ENCODE results near the gene PRKD3. TPM values are rescaled to one million over a fixed set of nuclear protein-coding genes. Genes with fewer than 3 reads are reported as not detected.
"Not testable (repeated sequence)": the region's sequence is repeated elsewhere in the genome, so short reads cannot be mapped to it uniquely, and the experiment has no call there.

PRKD3 gene
- polyA plus RNA-seq, 1 donor: 27.3 TPM

DNA sequence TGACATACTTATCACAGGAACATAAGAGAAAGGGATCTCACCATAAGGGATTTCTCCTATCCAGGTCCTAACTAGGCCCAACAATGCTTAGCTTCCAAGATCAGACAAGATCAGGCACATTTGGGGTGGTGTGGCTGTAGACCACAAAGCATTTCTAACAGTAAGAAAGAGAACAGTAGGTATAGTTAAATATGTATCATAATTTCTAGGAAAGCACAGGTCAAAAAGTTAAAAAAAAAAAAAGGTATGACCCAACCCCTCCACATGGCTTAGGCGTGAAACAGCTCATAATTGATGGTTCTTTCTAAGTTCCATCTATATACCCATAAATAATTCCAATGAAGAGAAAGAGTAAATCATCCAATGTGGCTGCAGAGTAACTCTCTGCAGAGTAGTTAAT lies 6.9 kb downstream of the PRKD3 start:
- DNase-seq (ENCODE audit: low read depth): no peak

DNA sequence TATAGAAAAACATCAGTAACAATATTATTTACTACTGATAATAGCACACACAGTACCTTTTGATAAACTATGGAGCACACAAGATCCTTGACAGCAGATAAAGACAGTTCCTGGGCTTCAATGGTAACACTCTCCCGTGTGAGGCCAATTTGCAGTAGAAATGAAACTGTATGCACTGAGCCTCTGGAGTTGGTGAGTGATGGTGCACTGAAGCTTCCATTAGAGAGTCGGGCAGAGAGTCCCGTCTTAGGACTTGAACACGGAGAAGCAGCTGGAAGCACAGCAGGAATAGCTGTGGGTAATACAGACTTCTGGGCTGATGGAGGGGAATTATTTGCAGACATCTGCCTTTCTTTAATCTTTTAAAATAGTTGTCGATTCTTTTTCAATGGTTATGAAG lies 8.5 kb downstream of the PRKD3 start:
- DNase-seq (ENCODE audit: low read depth): no peak

DNA sequence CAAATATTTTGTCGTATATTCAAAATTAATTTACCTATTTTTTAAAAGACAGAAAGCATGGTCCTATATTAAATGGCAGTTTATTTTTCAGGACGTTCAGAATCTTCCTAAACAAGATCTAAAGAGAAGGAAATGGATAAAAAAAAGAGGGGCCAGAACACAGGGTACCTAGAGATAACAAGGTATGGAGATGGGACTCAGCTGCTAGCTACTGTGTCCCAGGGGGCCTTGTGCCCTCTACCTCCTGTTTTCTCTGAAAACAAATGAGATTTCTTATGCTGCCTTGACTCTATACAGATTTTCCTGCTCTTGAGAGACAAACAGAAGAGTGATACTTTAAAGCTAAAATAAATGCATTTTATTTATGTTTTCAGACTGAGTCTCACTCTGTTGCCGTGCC lies 9.3 kb downstream of the PRKD3 start:
- no peak for DNase-seq (ENCODE audit: low read depth)

DNA sequence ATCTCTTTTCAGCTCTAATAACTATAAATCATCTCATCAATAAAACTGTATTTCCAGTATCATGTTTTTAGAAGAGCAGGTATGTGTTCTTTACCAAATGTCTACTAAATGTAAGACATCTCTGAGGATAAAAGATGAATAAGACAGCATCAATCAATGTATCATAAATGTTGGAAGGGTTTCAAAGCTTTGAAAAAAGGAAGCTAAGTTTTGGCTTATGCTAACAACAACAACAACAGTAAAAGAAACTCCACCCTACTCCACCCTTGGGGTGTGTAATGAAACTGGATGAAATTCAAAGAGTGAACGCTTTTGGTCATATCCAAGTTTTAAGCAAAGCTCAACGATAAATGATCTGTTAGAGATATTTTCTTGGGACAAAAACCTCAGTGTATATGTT lies 17.1 kb downstream of the PRKD3 start:
- no peak for DNase-seq (ENCODE audit: low read depth)

DNA sequence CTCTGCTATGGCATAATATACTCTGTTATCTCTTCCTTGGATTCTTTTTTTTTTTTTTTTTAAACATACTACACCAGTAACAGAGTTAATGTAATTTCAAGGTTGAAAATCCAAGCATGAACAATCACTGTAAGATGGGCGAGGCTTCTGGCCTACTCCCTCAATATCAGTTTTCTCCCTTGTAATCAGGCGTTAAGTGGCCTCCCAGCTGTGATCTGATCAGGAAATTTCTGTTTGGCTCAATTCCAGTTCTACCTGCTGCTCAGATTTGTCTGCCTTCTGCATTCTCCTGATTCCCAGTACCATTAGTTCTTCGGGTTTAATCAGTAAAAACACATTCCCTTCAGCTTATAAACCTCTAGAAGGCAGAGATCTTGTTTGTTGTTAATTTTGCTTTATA lies 18.6 kb downstream of the PRKD3 start:
- DNase-seq (ENCODE audit: low read depth): no peak

DNA sequence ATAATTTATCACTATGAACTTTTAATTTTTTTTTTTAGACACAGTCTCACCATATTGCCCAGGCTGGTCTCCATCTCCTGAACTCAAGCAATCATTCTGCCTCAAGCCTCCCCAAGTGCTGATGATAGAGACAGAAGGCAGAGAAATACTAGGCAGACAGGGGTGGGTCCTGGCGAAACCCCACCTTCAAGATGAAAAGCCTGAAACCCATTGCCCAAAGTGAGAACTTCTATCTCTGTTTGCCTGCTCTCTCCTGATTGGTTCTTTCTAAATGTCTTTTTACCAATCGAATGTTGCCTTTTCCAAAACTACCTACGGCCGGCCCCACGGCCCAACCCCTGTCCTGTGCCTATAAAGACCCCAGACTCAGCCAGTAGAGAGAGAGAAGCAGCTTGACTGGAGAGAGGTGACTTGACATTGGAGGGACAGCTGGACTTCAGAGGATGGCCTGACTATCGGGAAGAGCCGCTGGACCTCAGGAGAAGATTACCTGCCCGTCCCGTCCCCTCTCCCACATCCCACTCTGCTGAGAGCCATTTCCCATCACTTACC lies 21.9 kb downstream of the PRKD3 start:
- DNase-seq (ENCODE audit: low read depth): no peak

DNA sequence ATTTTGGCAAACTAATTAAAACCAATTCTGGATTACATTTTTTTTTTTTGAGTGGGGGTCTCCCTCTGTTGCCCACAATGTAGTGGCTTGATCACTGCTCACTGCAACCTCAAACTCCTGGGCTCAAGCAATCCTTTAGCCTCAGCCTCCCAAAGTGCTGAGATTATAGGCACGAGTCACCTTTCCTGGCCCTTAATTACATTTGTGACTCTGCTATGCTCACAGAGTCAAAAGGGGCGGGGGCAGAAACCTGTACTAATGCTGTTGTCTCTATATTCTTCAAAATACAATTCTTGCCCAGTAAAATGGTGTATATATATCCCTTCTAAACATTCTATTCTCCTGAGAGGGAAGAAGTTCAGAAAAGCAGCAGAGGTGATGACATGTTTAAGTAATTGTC lies 23.2 kb downstream of the PRKD3 start:
- no peak for DNase-seq (ENCODE audit: low read depth)

DNA sequence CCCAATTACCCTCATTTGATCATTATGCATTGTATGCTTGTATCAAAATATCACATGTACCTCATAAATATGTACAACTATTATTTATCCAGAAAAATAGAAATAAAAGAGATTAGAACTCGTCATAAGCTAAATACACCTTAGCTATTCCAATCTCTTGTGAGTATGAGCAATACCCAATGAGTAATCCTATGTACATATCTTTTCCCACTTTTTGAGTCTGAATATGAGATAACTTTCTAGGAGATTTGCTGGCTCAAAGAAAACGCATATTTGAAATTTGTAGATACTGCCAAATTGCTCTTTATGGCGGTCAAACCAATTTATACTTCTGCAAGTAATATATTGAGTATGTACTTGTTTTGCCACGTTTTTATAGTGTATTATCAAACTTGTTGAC lies 24.1 kb downstream of the PRKD3 start:
- no peak for DNase-seq (ENCODE audit: low read depth)

DNA sequence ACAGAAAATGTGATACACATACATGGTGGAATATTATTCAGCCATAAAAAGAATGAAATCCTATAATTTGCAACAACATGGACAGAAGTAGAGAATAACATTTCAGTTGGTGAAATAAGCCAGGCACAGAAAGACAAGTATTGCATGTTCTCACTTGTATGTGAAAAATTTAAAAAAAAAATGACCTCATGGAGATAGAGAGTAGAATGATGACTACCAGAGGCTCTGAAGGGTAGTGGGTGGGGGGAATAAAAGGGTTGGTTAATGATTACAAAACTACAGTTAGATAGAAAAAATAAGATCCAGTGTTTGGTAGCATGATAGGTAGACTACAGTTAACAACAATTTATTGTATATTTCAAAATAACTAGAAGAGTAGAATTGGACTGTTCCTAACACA lies 24.5 kb downstream of the PRKD3 start:
- no peak for DNase-seq (ENCODE audit: low read depth)

DNA sequence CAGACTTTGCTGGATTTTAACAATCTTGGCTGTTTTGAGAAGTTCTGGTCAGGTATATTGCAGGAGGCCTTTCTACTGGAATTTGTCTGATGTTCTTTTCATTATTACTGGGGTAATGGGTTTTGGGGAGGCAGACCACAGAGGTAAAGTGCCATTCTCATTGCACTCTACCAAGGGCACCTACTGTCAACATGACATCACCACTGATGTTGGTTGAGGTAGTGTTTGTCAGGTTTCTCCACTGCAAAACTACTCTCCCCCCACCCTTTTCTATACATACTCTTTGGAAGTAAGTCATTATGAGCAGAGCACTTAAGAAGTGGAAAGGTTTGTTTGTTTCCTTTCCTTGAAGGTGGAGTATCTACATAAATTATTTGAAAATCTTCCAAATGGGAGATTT lies 27.0 kb downstream of the PRKD3 start:
- no peak for DNase-seq (ENCODE audit: low read depth)

DNA sequence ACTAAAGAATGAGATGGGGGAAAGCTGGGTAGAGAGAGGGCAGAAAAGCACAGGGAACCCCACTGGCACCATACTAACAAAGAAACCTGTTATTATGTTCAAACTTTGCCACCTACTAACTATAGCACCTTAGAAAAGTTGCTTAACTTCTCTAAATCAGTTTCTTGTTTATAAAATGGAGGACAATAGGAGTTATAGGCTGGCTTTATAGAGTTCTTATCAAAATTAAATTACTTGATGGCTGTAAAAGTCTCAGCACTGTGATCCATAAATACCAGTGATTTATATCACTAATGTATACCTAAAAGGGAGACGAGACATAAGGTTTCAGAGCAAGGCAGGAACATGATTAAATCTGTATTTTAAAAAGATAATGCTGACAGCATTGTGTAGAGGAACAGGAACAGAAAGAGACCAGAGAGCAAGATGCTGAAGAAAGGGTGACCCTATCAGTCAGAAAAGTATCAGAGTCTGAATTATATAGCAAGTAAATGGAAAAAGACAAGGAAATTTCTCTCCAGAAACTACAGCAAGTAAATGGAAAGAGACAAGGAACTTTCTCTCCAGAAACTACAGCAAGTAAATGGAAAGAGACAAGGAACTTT lies 29.1 kb downstream of the PRKD3 start:
- DNase-seq (ENCODE audit: low read depth): no peak

DNA sequence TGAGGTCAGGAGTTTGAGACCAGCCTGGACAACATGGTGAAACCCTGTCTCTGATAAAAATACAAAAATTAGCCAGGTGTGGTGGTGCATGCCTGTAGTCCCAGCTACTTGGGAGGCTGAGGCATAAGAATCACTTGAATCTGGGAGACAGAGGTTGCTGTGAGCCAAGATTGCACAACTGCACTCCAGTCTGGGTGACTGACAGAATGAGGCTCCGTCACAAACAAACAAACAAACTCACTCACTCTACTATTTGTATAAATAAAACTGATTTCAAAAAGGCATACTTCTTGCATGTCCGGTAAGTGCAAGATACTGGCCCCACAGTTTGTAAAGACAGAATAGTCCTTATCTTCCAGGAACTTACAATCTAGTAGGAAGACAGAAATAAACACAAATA lies 29.8 kb downstream of the PRKD3 start:
- not testable (repeated sequence) for DNase-seq (ENCODE audit: low read depth)

DNA sequence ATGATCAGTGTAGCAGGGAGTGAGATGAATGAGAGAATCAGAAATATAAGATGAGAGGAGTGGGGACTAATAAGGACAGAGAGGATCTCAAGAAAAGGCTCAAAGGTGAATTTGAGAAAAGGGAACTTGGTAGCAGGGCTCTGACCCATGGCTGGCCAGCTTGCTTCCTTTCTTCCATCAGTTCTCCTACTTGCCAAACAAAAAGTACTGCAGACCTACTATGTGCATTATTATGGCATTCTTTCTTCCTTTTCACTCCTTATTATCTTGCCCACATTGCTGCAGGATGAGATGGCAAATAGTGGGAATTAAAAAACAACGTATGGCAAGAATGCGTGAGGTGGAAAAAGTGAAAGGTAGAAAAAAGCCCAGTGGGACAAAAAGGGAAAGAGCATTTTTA lies 33.0 kb downstream of the PRKD3 start:
- DNase-seq (ENCODE audit: low read depth): no peak

DNA sequence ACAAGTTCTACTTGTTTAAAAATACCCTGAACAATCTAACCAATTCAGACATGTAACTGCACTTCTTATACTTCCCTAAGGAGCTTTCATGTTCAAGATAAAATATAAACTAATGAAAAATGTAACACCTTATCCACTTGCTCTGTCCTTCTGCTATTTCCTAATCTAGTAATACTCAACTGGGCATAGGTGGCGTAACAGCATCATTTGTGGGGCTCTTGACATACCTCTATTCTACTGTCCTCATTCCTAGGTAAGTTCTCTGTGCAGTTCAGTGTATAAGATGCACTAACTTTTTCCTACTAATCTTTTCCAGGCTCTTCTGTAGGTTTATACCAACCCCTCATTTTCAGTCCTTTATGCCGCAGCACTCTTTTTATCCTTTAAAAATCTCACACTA lies 36.7 kb downstream of the PRKD3 start:
- no peak for DNase-seq (ENCODE audit: low read depth)

DNA sequence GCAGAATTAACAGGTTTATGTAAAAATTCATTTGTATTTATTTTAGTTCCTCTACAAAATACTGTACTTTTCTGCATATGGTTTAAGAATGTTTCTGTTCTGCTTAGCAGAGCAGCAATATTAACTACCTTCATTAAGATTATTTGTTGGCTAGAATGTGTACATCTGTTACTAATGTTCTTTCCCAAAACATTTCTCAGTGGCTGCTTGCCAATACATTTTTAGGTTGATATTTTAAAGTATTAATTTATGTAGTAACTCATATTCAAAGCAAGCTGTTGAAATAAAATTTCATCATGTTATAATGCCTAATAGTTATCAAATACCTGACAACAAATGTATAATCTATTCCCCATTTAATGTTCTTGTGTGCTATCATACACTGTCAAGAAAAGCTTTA lies 40.3 kb downstream of the PRKD3 start:
- DNase-seq (ENCODE audit: low read depth): peak; percentile 11

DNA sequence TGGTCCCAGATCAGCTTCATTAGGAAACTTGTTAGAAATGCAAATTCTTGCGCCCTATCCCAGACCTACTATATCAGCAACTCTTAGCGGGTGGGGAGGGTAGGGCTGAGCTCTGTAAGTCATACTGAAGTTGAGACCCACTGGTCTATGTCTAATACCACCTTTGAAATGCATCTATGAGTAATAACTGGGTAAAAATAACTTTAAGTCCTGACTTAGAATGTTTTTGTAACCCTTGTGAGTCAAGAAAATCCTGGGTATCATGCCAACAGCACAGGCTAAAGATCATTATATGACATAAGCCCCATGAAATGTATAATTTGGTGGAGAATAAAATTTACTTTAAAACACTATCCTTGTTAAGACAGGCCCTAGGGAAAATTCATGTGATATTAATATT lies 41.4 kb downstream of the PRKD3 start:
- DNase-seq (ENCODE audit: low read depth): no peak

DNA sequence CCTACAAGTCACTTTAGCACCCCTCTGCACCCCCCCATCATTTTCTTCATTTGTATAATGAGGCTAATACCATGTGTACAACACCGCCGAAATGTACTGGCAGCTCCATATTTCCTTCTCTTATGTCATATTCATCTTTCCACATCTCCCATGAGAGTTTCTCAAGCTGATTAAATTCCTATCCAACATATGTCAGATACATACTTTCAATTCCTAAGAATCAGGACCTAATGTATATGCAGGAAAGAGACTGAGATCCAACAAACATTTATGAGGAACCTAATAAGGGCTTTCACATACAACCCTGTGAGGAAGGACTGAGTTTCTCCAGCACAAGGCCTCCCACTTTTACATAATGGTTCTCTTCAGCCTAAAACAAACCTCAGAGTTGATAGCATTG lies 41.9 kb downstream of the PRKD3 start:
- no peak for DNase-seq (ENCODE audit: low read depth)

DNA sequence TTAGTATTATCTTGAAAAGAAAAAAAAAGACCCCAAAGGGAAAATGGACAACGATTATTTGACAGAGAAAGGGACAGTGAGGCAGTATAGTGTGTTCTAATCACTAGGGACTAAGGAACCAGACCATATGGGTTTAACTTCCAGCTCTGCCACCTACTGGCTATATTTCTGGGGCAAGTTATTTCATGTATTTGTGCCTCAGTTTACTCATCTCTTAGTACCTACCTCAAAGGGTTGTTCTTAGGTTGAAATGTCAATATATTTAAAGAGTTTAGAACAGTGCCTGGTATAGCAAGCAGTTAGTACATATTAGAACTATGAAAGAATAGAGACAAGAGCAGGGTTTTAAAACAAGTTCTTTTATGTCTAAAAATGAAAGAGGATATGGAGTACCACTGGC lies 42.7 kb downstream of the PRKD3 start:
- DNase-seq (ENCODE audit: low read depth): no peak

DNA sequence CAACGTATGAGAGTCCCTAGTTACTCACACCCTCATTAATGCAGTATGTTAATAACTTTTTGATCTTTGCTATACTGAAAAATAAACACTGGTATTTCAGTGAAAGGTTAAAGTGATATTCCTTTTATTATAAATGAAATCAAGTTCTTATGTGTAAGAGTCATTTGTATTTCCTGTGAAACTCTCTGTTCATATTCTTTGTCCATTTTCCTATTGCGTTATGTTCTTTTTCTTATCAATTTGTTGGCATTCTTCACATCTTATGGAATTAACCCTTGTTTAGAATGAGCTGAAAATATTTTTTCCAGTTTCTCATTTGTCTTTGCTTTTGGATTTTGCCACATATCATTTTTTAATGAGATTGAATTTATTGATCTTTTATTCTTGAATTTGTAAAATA lies 48.3 kb downstream of the PRKD3 start:
- DNase-seq (ENCODE audit: low read depth): no peak

Other genes starting within 250 kb of the PRKD3 start
- gene HEATR5B, start 240.5 kb downstream of the PRKD3 start, polyA plus RNA-seq (ENCODE audit: insufficient read length): 13.1 TPM
- 7.6 TPM for gene GPATCH11, start 240.3 kb downstream of the PRKD3 start, polyA plus RNA-seq (ENCODE audit: insufficient read length)
- 18.6 TPM for gene EIF2AK2, start 167.9 kb downstream of the PRKD3 start, polyA plus RNA-seq (ENCODE audit: insufficient read length)
- gene SULT6B1, start 136.2 kb downstream of the PRKD3 start, polyA plus RNA-seq (ENCODE audit: insufficient read length): not detected
- gene CEBPZOS, start 128.3 kb downstream of the PRKD3 start, polyA plus RNA-seq (ENCODE audit: insufficient read length): 35.9 TPM
- gene CEBPZ, start 93.2 kb downstream of the PRKD3 start, polyA plus RNA-seq (ENCODE audit: insufficient read length): 40.5 TPM
- gene NDUFAF7, start 93.2 kb downstream of the PRKD3 start, polyA plus RNA-seq (ENCODE audit: insufficient read length): 15.2 TPM
- 8.9 TPM for gene QPCT, start 19.8 kb upstream of the PRKD3 start, polyA plus RNA-seq (ENCODE audit: insufficient read length)